Loucy (cell line): ENCODE data around the gene URGCP.

Experiments
- CTCF ChIP-seq: fragments of 200-600 bp; sonication (generic); conservative IDR thresholded peaks from 2 replicates; pipeline ENCODE4 v1.5.1; 2014; ENCODE audit warnings: mild to moderate bottlenecking, antibody characterized with exemption, low read length
- EZH2phosphoT487 ChIP-seq: fragments of 200-600 bp; IDR thresholded peaks from 2 replicates; pipeline ENCODE4 v1.6.1; 2018; ENCODE audit warnings: antibody characterized with exemption, mild to moderate bottlenecking, moderate library complexity, borderline replicate concordance

GRCh38 chr7:43843296-43843695 is 63.1 kb downstream of the URGCP start:
- TF ChIP-seq CTCF (no peak), EZH2phosphoT487 (no peak)
